Activated T-cell treated with anti-CD3 and anti-CD28 coated beads, Interleukin-2, amount 50 U/mL, for 1 hour (primary cell): ENCODE measurements around the gene DNAI2.

ENCODE experiments used
- DNase-seq: peaks from one replicate; pipeline ENCODE4 v3.0.0-alpha.2; 2020

The DNAI2 gene

DNA sequence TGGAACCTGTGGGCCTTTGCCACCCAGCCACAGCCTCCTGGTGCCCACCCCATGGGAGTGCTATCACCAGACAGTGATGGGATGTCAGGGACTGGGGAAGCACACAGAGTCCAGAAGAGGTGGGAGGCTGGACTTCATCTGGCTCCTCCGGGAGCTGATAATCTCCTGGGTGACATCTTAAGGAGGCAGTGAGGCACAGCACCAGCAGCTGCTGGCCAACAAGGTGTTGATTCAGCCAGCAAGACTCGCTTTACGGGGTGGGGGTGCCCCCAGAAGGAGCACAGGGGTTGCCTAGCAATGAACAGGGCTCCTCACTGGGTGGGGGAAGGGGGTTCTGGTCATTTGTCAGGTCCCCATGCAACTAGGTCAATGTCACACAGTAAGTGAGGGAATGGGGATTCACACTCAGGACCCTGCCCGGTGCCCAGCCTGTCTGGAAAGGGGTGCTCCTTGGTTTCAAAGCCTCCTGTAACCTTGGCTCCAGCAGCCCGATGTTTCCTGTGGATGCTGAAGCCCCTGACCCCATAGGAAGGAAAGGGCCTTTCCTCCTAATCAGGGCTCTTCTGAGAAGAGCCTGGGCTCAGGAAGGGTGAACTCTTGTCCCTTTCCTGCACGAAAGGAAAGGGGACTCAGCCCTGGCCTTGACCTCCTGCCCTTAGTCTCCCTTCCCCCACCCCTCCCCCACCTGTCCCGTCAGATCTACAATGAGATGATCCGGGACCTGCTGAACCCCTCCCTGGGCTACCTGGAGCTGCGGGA is 69.7 kb downstream of the DNAI2 start:
- no peak for DNase-seq

DNA sequence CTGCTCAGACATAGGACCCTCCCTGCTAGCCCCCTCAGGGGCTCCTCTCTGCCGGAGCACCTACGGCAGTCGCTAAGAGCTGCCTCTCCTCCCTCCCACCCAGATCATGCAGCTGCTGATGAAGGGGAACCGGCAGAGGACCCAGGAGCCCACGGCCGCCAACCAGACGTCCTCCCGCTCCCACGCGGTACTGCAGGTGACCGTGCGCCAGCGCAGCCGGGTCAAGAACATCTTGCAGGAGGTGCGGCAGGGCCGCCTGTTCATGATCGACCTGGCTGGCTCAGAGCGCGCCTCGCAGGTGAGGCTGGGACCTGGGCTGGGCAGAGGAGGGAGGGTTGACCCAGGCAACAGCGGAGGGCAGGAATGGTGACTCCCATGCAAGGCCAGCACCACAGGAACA is 70.6 kb downstream of the DNAI2 start:
- no peak for DNase-seq

DNA sequence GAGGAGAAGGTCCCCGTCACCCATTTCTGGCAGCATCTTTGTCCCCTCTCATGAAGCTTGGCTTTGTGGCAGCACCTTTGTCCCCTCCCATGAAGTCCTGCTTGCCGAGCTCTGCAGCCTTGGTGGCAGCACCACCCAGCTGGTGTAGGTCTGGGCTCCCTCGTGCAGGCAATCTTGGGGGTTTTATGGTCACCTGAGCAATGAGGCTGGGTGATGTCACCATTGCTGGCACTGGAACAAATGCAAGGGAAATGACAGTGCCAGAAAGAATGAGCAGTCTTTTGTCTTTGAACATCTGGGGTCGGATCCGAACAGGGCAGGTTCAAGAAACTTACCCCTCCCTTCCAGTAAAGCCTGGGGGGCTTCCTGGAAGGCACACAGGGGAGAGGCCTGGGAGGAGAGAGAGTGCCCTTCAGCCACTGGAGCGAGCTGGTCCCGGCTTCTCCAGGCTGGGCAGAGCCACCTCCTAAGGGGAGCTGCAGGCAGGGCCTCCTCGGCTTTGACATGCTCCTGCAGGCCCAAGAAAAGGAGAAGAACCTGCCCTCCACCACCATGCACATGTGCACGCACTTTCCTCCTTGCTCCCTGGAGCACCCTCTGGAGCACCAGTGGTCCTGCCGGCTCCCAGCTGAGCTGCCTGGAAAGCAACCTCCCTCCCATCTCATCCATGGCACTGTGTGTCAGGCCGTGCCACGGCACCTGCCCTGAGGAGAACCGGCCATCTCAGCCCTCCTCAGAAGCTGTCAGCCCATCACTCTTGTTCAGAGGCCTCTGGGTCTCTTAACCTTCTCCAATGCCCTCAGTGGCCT is 71.6 kb downstream of the DNAI2 start:
- DNase-seq = no peak

DNA sequence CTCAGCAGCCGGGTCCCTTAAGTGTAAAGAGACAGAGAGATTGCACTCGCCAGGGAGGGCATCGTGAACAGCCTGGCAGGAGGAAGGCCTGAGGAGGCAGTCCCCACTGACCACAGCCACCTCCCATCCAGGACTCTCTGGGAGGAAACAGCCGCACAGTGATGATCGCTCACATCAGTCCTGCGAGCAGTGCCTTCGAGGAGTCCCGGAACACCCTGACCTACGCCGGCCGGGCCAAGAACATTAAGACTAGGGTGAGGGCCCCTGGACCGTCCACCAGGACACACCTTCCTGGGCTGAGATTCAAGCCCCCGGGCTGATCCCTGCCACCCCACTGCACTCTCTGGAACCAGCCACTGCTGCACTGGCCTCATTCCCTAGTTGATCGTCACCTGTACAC is 73.6 kb downstream of the DNAI2 start:
- no peak for DNase-seq

DNA sequence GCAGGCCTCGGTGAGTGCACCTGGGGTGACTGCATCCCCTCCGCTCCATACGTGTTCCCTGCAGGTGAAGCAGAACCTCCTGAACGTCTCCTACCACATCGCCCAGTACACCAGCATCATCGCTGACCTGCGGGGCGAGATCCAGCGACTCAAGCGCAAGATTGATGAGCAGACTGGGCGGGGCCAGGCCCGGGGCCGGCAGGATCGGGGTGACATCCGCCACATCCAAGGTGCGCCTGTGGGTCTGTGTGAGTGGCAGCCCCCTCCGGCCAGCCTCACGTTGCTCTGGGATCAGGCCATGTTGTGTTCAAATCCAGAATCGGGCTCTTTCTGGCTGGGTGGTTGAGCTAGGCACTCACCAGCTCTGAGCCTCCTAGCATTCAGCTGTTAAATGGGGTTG is 75.1 kb downstream of the DNAI2 start:
- DNase-seq = no peak

DNA sequence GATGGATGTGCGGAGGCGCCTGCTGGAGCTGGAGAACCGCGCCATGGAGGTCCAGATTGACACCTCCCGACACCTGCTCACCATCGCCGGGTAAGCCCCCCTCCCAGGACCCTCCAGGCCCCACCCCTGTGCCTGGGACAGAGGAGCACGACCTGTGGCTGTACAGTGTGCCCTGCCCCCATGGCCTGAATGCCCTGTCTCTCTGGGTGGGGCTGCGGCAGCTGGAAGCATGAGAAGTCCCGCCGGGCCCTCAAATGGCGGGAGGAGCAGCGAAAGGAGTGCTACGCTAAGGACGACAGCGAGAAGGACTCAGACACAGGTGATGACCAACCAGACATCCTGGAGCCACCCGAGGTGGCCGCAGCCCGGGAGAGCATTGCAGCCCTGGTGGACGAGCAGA is 76.5 kb downstream of the DNAI2 start:
- DNase-seq = no peak

DNA sequence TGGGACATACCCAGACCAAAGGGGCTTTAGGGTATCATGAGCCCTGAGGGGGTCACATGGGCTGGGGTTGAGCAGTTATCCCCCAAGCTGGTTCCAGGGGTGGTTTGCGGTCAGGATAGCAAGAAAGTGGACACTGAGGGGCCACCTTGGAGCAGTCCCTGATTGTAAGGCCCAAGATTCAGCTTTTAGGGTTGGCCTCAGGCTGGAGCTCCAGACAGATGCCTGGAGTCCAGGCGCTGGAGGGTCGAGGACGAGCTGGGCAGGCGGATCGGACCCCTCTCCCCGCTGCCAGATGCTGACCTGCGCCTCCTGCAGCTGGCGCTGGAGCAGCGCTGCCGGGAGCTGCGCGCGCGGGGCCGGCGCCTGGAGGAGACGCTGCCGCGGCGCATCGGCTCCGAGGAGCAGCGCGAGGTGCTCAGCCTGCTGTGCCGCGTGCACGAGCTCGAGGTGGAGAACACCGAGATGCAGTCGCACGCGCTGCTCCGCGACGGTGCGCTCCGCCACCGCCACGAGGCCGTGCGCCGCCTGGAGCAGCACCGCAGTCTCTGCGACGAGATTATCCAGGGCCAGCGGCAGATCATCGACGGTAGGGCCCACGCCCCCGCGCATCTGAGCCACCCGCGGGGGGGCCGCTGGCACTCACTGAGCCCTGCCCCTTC is 77.6 kb downstream of the DNAI2 start:
- DNase-seq = no peak

DNA sequence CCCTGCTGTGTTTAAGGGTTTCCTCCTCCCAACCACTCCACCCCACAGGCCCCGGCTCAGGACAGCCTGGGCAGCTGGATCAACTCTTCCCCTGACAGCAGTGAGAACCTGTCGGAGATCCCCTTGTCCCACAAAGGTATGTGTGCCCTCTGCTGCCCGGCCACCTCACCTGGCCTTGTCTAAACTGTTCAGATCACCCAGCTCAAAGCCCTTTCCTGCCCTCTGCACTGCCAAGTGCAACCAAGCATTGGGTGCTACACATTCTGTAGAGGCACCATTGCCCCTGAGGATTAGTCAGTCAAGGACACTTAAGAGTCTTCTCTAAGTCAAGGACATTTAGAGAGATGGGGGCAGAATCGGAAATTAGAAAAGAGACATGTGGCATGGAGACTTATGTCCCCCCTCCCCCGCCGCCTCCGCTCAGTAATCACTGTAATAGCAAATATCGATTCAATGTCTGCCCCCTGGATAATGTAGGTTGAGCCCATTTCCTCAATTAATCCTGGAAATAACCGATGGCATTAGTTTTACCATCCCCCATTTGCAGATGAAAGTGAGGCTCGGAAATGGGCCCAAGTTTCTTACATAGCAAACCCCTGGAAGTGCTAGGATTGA is 79.5 kb downstream of the DNAI2 start:
- no peak for DNase-seq

DNA sequence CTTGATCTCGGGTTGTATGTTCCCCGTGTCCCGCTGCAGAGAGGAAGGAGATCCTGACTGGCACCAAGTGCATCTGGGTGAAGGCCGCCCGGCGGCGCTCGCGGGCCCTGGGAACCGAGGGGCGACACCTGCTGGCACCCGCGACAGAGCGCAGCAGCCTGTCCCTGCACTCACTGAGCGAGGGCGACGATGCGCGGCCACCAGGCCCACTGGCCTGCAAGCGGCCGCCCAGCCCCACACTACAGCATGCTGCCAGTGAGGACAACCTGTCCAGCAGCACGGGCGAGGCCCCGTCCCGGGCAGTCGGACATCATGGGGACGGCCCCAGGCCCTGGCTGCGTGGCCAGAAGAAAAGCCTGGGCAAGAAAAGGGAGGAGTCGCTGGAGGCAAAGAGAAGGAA is 80.1 kb downstream of the DNAI2 start:
- peak; percentile 47 for DNase-seq

DNA sequence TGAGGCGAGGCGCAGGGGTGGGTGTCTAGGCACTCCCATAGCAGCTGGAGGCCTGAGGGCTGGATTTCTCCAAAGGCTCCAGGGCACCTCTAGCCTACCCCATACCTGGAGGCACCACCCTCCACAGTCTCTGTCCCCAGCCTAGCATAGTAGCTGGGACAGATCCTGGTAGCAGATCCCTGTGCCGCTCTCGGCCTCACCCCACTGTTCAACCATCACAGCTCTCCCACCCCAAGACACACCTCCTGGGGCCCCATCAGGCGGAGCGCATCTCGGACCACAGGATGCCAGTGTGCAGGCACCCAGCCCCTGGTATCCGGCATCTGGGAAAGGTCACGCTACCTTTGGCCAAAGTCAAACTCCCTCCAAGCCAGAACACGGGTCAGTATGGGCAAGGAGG is 80.5 kb downstream of the DNAI2 start:
- no peak for DNase-seq

DNA sequence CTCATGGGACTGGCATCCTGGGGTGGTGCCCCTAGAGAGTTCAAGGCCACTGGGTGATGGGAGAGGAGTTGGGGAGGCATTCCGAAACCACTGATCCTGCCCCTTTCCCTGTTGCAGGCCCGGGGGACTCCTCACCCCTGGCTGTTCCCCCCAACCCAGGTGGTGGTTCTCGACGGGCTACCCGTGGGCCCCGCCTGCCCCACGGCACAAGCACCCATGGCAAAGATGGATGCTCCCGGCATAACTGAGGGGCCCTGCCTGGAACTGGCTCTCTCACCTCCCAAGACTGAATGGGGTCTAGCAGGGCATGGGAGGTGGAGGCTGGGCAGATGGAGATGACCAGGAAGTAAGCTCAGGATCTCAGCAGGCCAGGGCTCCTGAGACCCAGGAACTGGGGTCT is 81.0 kb downstream of the DNAI2 start:
- DNase-seq = no peak

DNA sequence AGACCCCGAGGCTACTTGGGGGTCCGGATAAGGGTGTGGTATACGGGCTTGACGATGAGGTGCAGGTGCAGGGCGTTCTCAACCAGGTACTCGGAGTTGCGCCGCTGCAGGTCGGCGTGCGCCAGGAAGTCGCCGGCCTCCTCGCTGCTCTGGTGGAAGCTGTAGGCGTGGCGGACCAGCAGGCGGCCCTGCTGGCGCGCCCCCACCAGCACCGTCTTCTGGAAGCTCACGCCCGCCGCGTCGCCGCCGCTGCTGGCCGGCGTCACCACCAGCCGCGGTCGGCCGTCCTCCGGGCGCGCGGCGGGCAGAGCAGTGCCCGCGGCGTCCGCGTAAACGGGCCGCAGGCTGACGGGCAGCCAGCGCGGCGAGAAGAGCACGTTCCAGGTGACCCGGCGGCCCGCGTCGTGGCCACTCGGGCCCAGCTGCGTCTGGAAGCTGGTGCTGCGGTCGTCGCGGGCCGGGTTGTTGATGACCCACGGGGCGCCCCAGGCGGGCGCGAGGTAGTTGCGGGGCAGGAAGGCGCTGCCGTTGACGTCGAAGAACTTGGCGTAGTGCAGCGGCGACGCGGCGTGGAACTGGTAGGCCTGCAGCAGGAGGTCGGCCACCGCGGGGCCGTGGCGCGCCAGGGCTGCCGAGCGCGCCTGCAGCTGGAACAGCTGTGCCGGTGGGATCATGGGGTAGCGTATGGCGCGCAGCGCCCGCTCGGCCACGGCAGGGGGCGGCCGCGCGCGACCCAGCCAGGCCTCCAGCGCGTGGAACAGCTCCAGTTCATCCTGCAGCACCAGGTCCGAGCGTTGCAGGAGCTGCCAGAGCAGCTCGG is 82.8 kb downstream of the DNAI2 start:
- DNase-seq = no peak

DNA sequence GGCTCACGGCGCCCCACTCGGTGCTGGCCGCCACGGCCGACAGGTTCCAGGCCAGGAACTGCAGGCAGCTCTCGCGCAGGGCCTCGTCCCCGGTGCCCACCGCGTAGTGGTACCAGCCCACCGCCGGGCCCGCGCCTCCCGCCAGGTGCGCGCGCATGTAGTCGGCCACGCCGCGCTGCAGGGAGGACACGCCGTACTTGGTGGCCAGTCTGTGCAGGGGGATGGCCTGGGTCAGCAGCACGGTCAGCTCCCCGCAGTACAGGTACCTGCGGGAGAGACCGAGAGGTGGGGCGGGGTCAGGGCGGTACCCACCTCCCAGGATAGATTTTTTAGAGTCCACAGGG is 83.4 kb downstream of the DNAI2 start:
- no peak for DNase-seq

DNA sequence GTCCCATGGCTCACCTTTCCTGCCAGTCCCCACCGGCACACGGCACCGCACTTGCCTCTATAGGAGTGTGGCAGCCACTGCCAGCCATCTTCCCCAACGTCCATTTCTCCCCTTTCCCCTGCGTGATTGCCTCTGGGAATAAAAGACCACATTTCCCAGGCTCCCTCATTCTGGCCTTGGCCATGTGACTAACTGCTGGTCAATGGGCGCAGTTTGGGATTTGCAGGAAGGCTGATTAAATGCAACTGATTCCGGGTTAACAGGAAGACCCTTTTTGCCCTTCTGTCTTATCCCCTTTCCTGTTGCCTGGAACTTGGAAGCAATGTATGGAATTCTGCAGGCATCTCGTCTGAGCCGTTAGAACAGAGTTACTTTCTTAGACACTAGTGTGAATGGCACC is 84.7 kb downstream of the DNAI2 start:
- no peak for DNase-seq

DNA sequence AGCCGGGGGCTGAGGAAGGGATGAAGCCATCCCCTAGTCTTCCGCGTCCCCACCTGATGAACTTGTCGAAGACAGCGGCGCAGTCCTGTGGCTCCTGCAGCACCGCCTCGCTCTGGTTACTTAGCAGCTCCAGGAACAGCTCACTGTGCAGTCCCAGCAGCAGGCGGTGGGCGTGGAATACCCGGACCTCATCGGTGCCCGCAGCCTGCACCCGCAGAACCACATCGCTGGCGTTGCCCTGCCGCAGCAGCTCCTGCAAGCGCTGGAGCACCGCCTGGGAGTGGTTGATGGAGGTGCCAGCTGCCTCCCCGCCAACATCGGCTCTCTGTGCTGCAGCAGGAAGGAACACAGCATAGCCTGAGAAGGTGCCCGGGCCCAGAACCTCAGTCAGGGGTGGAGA is 85.9 kb downstream of the DNAI2 start:
- no peak for DNase-seq

DNA sequence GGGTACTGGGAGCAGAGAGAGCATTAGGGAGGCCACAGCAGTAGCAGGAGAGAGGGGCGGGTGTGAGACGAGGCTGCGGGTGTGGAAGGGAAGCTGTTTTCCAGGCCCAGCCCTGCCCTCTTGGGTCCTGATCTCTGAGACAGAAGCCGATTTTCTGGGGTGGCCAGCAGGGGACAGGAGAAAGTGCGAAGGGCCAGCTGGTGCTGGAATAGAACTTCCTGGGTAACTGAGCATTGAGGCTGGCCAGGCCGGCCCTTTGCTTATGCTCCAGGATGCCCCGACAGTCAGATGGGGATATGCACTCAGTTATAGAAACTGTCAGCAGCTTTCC is 86.8 kb downstream of the DNAI2 start:
- DNase-seq = no peak

DNA sequence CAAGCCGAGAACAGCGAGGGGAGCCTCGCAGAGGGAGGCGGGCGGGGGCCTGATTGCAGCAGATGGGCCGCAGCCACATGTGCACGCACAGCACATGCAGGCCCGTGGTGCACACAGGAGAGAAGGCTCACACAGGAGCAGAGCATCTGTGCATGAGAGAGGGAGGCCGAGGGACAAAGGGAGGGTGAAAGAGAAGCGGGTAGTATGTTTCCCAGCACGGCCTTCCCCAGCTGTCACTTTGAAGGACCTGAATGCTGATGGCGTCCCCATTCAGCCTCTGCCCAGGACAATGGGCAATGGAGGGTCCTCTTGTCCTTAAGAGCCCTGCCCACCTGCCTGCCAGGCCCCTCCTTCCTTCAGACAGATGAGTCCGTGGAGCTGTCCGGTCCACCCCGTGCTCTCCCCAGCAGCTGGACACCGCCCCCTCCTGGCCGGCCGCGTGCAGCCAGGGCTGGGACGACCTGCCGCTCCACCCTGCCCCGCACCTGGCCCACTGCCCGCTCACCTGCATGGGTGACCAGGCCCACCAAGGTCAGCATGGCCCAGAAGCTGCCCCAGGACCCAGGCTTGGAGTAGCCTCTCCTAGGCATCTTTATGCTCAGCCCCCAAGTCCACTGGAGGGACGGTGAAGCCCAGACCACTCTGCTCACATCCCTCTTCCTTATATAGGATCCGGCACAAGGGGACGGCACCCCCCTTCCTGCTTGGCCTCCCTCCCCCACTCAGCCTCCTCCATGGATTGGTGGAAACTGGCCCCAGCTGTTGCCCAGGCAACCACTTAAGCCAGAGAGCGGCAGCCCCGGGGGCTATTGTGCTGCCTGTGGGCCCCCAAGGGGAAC is 87.4 kb downstream of the DNAI2 start, which contains the start of gene BTBD17:
Gene BTBD17, minus strand, starts transcription at position 639 of the 839 bp plus-strand sequence. Its CDS starts 49 bp downstream, at position 590.
- DNase-seq = peak; percentile 48

DNA sequence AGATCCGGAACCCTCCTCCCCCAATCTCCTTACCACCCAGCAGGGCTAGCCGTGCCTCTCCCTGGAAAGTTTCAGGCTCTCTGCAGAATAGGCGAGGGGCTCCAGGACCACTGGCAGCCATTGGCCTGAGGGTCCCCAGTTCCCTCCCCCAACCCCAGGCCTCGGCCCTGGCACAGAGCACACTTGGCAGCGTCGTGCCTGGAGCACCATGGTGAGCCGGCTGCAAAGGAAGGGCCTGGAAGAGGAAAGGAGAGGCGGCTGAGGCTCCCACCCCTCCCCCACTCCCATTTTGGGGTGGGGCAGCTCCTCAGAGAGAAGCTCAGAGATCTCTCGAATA is 88.0 kb downstream of the DNAI2 start:
- DNase-seq = no peak

DNA sequence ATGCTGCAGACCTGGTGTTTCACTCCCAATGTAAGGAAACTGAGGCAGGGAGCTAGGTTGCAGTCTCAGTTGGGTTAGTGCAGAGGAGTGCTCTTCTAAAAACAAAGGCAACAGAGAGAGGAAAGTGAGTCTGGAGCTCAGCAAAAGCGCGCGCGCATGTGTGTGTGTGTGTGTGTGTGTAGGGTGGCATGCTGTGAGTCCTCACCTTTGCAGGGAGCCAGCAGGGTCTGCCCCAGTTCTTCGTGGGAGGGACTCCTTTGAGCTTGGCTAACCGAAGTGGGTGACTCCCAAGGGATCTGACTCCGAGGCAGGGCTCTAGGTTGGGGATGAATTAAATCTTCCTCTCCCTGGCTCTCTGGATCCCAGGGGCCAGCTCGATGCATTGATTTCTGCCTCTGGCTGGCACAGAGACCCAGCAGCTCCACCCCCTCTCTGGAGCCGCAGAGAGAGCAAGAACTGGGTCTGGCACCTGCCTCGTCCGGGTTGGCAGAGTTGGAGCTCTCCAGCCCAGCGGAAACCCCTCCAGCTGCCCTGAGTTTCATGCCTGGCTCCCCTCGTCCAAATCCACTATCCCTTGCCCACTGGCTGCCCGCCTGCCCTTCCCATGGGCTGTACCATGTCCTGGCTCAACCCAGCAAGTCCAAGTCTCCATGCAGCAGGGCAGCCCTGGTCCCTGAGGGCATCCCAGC is 88.9 kb downstream of the DNAI2 start:
- DNase-seq = no peak
